Activated CD4-positive, alpha-beta T cell treated with anti-CD3 and anti-CD28 coated beads, Interleukin-2, amount 50 U/mL, for 48 hours (primary cell): ENCODE data around the gene CLIC3.

Experiments
- DNase-seq, 2 experiments: peaks; one replicate each; pipeline ENCODE4 v3.0.0-alpha.2; 2020

The CLIC3 gene

GRCh38 chr9:136979769-136980587 is 16.4 kb downstream of the CLIC3 start:
- no peak for DNase-seq

GRCh38 chr9:136978865-136979544 is 17.4 kb downstream of the CLIC3 start:
- no peak for DNase-seq

- DNase-seq: peak; percentile 66 to 70
Measured at GRCh38 chr9:136978073-136978864, 18.1 kb downstream of the CLIC3 start.

GRCh38 chr9:136977649-136978072 is 18.7 kb downstream of the CLIC3 start:
- no peak for DNase-seq

GRCh38 chr9:136977223-136977622 is 19.1 kb downstream of the CLIC3 start, which contains the start of gene PTGDS:
TSS of gene PTGDS (plus strand) at chr9:136977504. CDS start at chr9:136977579, 75 bp downstream.
- no peak for DNase-seq

- peak; percentile 55 to 66 for DNase-seq
Measured at GRCh38 chr9:136975644-136976043, 20.7 kb downstream of the CLIC3 start.

- DNase-seq: no peak
Measured at GRCh38 chr9:136974817-136975535, 21.4 kb downstream of the CLIC3 start.

GRCh38 chr9:136973618-136974617 is 22.4 kb downstream of the CLIC3 start:
- no peak for DNase-seq

- DNase-seq: no peak
Measured at GRCh38 chr9:136972743-136973142, 23.6 kb downstream of the CLIC3 start.

GRCh38 chr9:136972335-136972734 is 24.0 kb downstream of the CLIC3 start:
- no peak for DNase-seq

- no peak for DNase-seq
Measured at GRCh38 chr9:136971746-136972145, 24.6 kb downstream of the CLIC3 start.

GRCh38 chr9:136970361-136970760 is 26.0 kb downstream of the CLIC3 start:
- DNase-seq: no peak

- DNase-seq: no peak
Measured at GRCh38 chr9:136969774-136970173, 26.6 kb downstream of the CLIC3 start.

- DNase-seq: no peak
Measured at GRCh38 chr9:136969150-136969549, 27.2 kb downstream of the CLIC3 start.

- no peak for DNase-seq
Measured at GRCh38 chr9:136968333-136969127, 27.8 kb downstream of the CLIC3 start.

GRCh38 chr9:136965771-136966484 is 30.4 kb downstream of the CLIC3 start:
- DNase-seq: peak in 1 of 2 experiments; percentile 29

- DNase-seq: no peak
Measured at GRCh38 chr9:136964833-136965422, 31.4 kb downstream of the CLIC3 start.

GRCh38 chr9:136964171-136964689 is 32.1 kb downstream of the CLIC3 start:
- DNase-seq: no peak

- no peak for DNase-seq
Measured at GRCh38 chr9:136963751-136964150, 32.6 kb downstream of the CLIC3 start.
